OCI-LY1 (cell line): Measurements from ENCODE around the gene FGF14.

ENCODE experiments used
- EZH2 ChIP-seq: fragments of 200-600 bp; sonication (generic), shearing (Covaris generic); IDR thresholded peaks from 2 replicates; pipeline ENCODE4 v1.8.0; 2017; ENCODE audit warnings: borderline replicate concordance, mixed run types, mild to moderate bottlenecking, antibody characterized with exemption, low read length, moderate library complexity, mixed read lengths
- TF ChIP-seq, protein P1 (sequence below): fragments of 200-600 bp; sonication (generic), shearing (Covaris generic); IDR thresholded peaks from 2 replicates; pipeline ENCODE4 v1.5.1; 2017; ENCODE audit warnings: mild to moderate bottlenecking, antibody characterized with exemption, low read length, moderate library complexity, mixed read lengths

DNA sequence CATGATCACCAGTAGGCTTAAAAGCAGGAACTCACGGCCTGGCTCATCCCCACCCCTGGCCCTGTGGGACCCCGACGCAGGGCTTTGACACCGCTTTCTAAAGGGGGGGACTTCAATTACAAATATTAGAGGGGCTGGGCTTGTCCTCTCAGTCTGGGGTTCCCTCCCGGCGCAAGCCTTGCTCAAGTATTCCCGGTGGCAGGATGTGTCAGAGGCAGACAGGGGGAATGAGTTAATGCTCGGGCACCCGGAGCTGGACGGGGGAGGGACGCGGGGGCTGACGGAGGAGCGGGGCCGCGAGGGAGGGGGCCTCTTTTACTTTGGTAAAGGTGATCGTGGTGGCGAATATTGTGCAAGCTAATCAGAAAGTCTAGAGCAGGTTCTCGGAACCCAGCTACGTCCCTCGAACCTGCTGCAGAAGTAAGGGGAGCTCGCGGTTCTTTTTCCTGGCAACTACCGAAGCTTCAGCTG lies 1.1 kb downstream of the FGF14 start:
- TF ChIP-seq, protein P1, sequence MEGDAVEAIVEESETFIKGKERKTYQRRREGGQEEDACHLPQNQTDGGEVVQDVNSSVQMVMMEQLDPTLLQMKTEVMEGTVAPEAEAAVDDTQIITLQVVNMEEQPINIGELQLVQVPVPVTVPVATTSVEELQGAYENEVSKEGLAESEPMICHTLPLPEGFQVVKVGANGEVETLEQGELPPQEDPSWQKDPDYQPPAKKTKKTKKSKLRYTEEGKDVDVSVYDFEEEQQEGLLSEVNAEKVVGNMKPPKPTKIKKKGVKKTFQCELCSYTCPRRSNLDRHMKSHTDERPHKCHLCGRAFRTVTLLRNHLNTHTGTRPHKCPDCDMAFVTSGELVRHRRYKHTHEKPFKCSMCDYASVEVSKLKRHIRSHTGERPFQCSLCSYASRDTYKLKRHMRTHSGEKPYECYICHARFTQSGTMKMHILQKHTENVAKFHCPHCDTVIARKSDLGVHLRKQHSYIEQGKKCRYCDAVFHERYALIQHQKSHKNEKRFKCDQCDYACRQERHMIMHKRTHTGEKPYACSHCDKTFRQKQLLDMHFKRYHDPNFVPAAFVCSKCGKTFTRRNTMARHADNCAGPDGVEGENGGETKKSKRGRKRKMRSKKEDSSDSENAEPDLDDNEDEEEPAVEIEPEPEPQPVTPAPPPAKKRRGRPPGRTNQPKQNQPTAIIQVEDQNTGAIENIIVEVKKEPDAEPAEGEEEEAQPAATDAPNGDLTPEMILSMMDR: no peak
- TF ChIP-seq EZH2: no peak
